ENCODE measurements around the gene ILDR1.

ILDR1 gene

DNA sequence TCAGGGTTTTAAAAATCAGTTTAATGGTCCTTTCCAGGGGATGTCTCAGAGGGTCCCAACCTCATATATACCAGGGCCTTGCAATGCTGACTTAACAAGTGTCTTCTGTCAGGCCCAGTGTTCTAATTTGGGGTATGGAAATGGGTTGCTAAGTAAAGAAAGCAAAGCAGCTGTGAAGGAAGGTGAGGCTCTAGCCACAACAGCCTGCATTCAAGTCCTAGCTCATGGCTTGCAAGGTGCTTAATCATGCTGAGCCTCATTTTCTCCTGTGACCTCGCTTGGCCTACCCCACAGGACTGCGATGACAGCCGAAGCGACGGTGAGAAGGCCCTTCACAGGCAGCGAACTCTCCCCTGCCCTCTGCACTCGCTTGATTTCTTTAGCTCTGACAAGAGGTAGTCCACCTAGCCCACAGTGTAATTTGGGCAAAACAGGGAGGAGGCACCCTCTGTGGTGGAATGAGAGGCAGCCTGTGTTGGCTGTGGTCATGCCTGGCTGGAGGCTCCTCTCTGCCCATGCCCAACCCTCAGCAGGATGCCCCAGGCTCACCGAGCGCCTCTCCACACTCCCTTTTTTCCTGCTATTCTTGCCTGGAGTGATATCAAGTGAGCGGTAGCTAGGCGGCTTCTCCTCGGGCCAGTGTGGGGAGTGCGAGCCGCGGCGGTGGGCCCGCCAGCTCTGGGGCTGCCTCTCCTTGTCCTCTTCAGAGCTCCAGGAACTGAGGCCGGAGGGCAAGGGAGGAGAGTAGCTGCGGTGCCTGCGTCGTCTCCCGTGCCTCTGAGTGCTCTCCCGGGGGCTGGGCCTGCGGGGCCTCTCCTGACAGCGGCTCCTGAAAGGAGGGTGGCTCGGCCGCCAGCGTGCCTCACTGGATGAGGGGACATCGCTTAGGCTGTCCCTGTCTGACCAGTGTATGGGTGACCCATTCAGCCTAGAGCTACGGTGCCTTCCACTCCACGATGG lies 29.2 kb downstream of the ILDR1 start:
- no peak for DNase-seq

GRCh38 chr3:121989943-121990342 lies 32.1 kb downstream of the ILDR1 start:
- DNase-seq, result no peak

GRCh38 chr3:121988146-121988545 lies 33.9 kb downstream of the ILDR1 start:
- no peak for DNase-seq

DNA sequence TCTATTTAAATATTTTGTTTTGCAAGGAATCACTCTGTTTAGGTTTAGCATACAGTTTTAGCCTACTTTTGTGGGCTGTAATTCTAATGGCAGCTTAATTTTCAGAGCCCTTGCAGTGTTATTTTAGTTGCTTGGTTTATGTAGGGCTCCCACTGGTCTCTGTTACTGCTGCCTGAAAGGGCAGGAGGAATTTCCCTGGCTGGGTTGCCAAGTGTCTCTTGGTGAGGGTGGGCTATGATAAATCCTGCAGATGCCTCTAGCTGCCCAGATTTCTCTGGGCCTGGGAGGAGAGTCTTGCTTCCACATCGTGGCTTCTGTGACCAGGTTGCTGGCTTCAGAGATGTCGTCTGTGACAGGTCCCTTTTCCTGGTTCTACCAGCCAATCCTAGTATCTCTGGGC lies 36.2 kb downstream of the ILDR1 start:
- no peak for DNase-seq

DNA sequence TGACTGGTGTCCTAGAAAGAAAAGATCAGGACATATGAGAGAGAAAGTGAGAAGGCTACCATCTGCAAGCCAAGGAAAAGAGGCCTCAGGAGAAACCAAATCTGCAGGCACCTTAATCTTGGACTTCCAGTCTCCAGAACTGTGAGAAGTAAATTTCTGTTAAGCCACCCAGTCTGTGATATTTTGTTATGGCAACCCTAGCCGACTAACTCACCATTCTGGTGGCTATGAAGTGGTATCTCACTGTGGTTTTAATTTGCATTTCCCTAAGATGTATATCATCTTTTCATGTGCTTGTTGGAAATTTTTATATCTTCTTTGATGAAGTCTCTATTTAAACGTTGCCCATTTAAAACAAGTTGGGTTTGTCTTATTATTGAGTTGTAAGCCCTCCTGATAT lies 40.6 kb downstream of the ILDR1 start:
- DNase-seq, result no peak

- no peak for DNase-seq
Measured at GRCh38 chr3:121980450-121980796, 41.6 kb downstream of the ILDR1 start.

DNA sequence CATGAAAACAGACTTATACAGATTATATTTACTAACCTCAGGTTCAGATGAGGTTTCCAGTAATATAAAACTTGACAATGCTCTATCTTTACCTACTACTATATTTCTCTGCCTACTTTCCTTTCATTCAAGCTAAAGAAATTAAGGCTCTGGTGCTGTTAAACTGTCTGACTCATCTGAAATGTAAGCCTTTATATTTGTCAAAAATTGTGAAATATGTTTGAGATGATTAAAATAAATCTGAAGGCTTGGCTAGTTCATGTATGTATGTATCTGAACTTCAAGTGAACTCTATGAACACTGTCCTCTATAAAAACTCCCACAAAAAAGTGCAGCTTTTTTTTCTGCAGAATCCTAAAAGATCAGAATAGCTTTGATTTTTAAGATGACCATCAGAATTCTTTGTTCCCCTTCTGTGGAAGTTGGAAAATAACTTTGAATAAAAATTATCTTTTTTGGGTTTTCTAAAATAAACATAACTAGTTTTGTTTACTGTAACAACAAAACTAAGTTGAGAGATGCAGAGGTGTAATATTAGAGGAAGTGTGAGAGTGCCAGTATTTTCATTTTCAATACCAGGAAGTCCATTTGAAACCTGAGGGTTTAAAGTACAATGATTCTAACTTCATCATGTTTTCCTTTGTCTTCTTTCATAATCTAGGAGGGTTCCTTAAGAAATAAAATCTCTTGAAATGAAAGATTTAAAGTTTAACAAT lies 42.2 kb downstream of the ILDR1 start:
- no peak for DNase-seq

GRCh38 chr3:121979246-121979645 lies 42.8 kb downstream of the ILDR1 start:
- no peak for DNase-seq

DNA sequence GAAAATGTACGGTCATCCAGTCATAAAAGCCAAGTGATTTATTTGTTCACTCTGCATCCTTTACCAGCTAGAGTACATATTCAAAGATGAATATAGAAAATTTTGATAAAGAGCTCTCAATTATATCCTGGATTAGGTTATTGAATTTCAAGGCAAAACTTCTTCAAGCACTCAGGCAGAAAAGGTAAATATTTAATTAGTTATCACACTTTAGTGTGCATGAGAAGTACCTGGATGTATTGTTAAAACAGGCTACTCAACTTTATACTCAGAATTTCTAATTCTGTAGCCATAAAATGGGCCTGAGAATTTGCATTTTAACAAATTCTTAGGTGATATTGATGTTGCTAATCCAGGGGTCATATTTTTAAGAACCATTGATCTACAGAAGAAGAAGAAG lies 45.3 kb downstream of the ILDR1 start:
- no peak for DNase-seq

- no peak for DNase-seq
Measured at GRCh38 chr3:121975702-121976302, 46.2 kb downstream of the ILDR1 start.

DNA sequence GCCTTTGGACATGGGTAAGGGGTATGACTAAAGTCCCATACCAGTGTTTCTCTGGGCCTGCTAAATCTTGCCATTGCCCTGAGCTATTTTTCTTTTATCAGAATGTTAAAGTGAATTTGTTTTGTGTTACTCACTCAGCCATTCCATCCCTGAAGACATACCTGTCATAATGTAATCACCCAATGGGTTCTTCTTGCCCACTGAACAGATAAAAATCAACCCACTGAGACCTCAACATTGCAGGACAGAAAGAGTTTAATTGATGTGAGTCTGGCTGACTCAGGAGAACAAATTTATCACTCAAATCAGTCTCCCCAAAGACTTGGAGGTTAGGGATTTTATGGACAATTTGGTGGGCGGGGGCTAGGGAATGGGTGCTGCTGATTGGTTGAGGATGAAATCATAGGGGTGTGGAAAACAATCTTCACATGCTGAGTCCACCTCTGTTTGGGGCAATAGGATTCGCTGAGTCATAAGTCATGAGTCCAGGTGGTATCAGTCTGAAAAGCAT lies 47.4 kb downstream of the ILDR1 start:
- no peak for DNase-seq

DNA sequence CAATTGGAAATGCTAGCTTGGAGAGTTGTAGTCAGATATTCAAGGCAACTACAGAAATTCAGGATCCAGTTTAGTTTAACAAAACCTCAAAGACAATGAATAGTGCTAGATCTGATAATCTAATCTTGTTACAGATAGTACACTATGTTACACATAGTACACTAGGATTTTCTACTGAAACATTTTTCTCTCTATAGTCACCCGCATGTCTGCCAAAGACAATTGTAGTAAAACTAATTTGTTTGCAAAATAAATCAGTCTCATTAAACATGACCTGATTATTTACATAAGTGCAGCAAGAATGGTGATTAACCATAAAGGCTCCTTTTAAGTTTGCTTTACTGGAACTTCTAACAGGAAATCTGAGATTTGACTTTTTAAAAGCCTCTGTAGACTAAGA lies 52.0 kb downstream of the ILDR1 start:
- DNase-seq, result no peak

DNA sequence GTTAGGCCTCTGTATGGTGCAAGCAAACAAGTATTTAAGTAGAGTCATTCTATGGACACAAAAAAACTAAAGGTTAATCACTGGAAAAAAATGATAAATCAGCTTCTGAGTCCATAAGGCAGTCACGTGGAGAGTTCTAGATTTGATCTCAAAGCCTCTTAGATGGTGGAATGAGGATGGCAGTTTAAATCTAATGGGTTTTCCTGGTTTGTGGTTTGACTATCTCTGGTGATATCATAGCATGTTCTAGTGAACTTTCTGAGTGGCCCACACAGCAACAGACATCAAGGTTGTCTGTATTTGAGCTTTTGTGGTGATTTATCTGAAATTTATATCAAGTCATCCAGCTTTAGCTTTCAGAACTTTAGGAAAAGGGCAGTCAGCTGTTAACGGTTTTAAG lies 52.4 kb downstream of the ILDR1 start:
- DNase-seq, result no peak

GRCh38 chr3:121963608-121964007 lies 58.4 kb downstream of the ILDR1 start:
- DNase-seq, result no peak

GRCh38 chr3:121962443-121962842 lies 59.6 kb downstream of the ILDR1 start:
- no peak for DNase-seq

DNA sequence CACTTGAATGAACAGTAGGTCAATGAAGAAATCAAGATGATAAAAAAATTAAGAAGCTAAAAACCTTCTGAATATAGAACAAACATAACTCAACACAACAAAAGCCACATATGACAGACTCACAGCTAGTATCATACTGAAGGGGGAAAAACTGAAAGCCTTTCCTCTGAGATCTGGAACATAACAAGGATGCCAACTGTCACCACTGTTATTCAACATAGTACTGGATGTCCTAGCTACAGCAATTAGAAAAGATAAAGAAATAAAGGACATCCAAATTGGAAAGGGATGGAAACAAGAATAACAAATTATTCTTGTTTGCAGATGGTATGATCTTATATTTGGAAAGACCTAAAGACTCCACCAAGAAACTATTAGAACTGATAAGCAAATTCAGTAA lies 60.8 kb downstream of the ILDR1 start:
- DNase-seq, result no peak

DNA sequence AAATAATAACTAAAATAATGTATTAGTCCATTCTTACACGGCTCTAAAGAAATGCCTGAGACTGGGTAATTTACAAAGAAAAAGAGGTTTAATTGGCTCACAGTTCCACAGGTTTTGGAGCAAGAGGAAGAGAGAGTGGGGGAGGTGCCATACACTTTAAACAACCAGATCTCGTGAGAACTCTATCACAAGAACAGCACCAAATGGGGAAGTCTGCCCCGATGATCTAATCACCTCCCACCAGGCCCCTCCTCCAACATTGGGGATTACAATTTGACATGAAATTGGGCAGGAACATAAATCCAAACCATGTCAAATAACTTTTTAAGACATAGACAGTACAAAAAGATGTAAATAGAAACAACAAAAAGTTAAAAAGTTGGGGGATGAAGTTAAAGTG lies 63.2 kb downstream of the ILDR1 start:
- no peak for DNase-seq

DNA sequence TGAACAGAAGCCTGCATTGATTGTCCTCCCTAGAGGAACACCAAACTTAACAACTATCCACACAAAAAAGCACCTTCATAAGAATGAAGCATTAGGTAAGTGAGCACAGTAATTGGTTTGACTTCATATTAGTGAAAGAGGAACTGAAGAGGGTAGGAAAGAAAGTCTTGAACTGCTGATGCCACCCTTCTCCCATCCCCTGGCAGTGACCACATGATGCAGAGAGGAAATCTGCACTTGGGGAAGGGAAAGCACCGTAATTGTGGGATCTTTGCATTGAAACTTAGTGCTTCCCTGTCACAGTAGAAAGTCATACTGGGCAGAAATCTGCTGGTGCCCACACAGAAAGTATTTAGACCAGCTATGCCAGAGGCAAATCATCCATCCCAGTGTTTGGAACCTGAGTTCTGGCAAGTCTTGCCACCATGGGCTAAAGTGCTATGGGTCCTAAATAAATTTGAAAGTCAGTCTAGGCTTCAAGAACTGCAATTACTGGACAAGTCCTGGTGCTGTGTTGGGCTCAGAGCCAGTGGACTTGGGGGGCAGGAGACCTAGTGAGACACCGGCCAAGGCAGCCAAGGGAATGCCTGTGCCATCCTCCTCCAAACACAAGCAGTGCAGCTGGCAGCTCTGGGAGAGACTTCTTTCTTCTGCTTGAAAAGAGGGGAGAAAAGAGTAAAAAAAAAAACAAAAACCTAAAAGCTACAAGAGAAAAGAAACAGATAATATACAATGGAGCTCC lies 64.2 kb downstream of the ILDR1 start:
- no peak for DNase-seq

DNA sequence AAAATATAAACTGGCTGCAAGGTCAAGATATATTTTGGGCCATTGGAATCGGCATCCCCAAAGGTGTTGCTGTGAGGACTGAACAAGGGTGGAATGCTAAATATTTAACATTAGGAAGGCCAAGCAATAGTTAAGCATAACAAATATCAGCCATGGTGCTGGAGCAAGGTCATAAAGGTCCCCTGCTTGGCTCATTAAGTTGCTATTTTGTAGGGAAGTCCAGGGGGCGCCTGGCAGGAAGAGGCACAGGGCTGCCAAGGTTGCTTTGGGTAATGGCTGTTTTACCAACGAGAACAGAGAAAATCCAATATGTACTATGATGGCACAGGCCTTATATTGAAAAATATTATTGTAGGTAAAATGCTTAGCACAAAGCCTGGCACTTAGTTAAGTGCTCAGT lies 65.7 kb downstream of the ILDR1 start:
- no peak for DNase-seq

GRCh38 chr3:121951291-121951919 lies 70.6 kb downstream of the ILDR1 start:
- DNase-seq, result no peak

DNA sequence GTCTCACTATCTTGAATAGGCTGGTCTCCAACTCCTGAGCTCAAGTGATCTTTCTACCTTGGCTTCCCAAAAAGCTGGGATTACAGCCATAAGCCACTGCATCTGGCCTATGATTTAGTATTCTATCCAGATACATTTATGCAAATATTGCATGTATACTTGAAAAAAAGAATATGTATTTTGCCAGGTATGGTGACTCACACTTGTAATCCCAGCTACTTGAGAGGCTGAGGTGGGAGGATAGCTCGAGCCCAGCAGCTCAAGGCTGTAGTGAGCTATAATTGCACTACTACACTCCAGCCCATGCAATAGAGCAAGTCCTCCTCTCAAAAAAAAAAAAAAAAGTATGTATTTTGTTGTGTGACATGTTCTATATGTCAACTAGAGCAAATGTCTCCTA lies 73.4 kb downstream of the ILDR1 start:
- no peak for DNase-seq

DNA sequence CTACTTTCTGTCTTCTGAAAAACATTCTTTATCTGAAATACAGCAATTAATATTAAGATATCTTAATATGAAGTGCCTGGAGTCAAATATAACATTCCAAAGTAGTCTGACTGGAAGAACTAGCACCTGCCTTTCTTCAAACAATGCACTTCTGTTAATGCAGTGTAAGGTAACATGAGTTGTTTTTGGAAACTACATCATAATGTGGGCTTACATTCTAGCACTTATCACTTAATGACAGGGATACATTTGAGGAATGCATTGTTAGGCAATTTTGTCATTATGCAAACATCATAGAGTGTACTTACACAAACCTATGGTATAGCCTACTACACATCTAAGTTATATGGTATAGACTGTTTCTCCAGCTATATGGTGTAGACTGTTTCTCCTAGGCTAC lies 78.6 kb downstream of the ILDR1 start:
- DNase-seq, result no peak

Measured in femur (tissue), 1 donor.